GM10266 (cell line): ENCODE measurements around the gene KLHL24.
"Not testable (repeated sequence)": the region's sequence is repeated elsewhere in the genome, so short reads cannot be mapped to it uniquely, and the experiment has no call there.

Experiments used
- DNase-seq: peaks from one replicate; pipeline ENCODE4 v3.0.0; 2012; ENCODE audit errors: extremely low spot score
- CTCF ChIP-seq: IDR thresholded peaks from 2 replicates; pipeline ENCODE4 v1.5.1; 2012; ENCODE audit warnings: mild to moderate bottlenecking, low read depth; ENCODE audit not compliant: control insufficient read depth, insufficient read depth; ENCODE audit errors: missing control alignments

The KLHL24 gene

GRCh38 chr3:183594636-183595035 lies 40.8 kb upstream of the KLHL24 start:
- no peak for DNase-seq
- TF ChIP-seq CTCF = no peak

DNA sequence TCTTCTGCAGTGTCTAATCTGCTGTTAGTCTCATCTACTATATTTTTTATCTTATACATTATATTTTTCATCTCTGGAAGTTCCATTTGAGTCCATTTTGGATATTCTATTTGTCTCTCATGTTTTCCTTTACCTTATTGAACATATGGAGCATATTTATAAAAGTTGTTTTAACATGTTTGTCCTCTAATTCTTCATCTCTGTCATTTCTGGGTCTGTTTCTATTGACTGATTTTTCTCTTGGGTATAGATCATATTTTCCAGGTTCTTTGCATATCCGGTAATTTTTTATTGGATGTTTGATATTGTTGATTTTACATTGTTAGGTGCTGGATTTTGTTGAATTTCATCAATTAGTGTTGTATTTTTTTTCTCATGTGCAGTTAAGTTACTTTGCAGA lies 37.5 kb upstream of the KLHL24 start:
- TF ChIP-seq CTCF = no peak
- no peak for DNase-seq

DNA sequence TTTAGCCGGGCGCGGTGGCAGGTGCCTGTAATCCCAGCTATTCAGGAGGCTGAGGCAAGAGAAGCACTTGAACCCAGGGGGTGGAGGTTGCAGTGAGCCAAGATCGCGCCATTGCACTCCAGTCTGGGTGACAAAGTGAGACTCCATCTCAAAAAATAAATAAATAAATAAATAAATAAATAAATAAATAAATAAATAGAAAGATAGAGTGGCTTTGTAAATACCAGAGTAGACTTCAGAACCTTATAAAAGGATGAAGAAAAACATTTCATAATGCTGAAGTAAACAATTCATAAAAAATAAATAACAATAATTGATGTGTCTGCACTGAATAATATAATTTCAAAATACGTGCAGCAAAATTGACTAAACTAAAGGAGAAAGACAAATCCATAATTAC lies 24.1 kb upstream of the KLHL24 start:
- DNase-seq = not testable (repeated sequence)

DNA sequence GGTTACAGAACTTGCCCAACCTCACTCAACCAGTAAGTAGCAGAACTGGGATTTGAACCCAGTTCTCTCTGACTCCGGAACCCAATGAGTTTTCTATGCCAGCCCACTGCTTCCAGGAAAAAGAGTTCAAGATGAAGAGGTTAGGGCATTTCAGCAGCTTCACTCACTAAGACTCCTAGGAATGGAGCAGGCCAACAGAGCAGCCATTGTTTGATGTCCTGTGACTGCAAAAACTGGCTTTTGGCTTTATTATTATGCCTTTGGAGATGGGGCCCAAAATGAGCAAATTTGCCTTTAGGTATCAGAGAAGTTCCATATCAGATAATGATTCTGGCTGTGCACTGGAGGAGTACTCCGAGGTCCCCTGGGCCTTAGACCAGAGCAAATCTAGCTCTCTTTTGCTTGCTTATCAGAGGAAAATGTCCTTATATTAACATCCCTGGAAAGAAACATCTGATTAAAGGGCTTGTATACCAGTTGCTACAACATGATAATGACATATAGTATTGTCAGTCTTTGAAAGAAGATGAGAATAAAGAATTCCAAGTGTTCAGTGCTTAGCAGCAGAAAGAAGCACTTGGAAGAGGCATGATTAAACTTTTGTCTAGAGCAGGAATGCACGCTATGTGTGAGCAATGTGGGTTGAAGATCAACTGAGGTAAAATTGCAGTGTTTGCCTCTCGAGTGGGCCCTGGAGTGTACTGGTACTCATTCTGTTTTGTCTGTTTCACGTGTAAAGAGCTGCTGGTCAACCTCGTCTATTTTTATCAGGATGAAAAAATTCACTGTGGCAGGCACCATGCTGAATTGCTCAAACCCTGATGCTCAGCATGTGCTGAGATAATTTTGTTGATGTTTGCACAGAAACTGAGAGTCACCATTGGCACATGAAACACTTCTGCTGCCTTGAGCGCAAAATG lies 21.8 kb upstream of the KLHL24 start:
- DNase-seq = no peak
- TF ChIP-seq CTCF = no peak

GRCh38 chr3:183618542-183618941 lies 16.9 kb upstream of the KLHL24 start:
- no peak for DNase-seq
- TF ChIP-seq CTCF = no peak

GRCh38 chr3:183619010-183619409 lies 16.4 kb upstream of the KLHL24 start:
- TF ChIP-seq CTCF = no peak
- no peak for DNase-seq

DNA sequence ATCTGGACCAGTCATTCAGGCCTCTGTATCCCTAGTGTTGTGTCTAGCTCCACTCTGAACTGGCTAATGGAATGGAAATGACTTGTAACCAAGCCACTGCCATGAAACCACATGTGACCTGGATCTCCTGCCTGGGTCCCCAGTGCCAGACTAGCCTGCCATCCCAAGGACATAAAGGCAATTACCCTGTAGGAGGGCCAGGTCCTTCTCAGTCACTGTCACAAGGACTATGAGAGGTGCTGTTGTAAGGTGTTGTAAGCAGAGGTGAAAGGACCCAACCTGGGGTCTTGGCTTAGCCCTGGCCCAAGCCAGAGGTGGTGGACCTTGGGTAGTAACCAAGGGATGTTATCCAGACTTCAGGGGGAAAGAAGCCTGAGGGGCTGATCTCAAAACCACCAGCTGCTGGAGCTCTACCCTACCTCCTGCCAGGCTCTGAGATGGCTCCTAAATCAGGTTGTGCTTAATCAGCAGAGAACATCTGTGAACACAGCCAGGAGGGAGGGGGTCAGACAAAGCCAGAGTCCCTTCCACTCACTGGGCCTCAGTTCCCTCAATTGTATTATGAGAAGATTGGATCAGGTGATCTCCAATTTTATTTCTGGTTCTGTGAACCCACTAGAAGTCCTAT lies 15.7 kb upstream of the KLHL24 start:
- DNase-seq = no peak
- TF ChIP-seq CTCF = no peak
